ENCODE measurements around the gene DOK7. TPM values are rescaled to one million over a fixed set of nuclear protein-coding genes. Genes with fewer than 3 reads are reported as not detected.

Gene DOK7
- polyA plus RNA-seq, 1 donor (not counting 4 experiments of a cell fraction or from before 2014, with no cell fraction given) = 0.13 TPM

GRCh38 chr4:3512719-3513118 is 49.6 kb downstream of the DOK7 start:
- H3K27ac ChIP-seq (ENCODE audit: control insufficient read depth, insufficient read depth, low read length) = no peak overlapping the region
- dilution Hi-C loops (cut with MboI; ENCODE audit: extremely low pct_ligation_motif_present, low sequenced_read_pairs) = no loop called here
- no peaks in the 10 kb centered on the region for H3K4me1 ChIP-seq (ENCODE audit: control insufficient read depth, extremely low read depth, insufficient read depth, low read length)
- H4K20me1 ChIP-seq (ENCODE audit: control insufficient read depth, extremely low read depth, insufficient read depth, low read length) = peaks cover 10% of the 10 kb centered on the region
- H3K9me1 ChIP-seq (ENCODE audit: control insufficient read depth, extremely low read depth, insufficient read depth, low read length) = no peaks in the 10 kb centered on the region
- no peak overlapping the region for H3K9ac ChIP-seq (ENCODE audit: control insufficient read depth, extremely low read depth, insufficient read depth, low read length)
- H3K79me2 ChIP-seq (ENCODE audit: control insufficient read depth, insufficient read depth, low read length) = peaks cover 4% of the 10 kb centered on the region
- no peaks in the 10 kb centered on the region for H3K9me3 ChIP-seq (ENCODE audit: control insufficient read depth, low read depth, low read length)
- peaks cover 30 to 32% of the 10 kb centered on the region in 2 experiments for H3K36me3 ChIP-seq (ENCODE audit: control insufficient read depth in 2 of 2, extremely low read depth in 1 of 2, insufficient read depth in 2 of 2, low read length in 2 of 2)
- no peak for FAIRE-seq
- H3K4me2 ChIP-seq (ENCODE audit: control insufficient read depth, extremely low read depth, insufficient read depth, low read depth, low read length) = no peak overlapping the region
- no peak for DNase-seq (ENCODE audit: low read depth, low spot score)
- no peak for TF ChIP-seq EZH2 (IDR thresholded peaks at IDR 0.05; ENCODE audit: low read length)
- TF ChIP-seq CTCF (optimal IDR thresholded peaks at IDR 0.05 in 1 of 3, IDR thresholded peaks at IDR 0.05 in 1 of 3, conservative IDR thresholded peaks at IDR 0.05 in 1 of 3; ENCODE audit: extremely low read depth in 1 of 3, insufficient read depth in 2 of 3, low read length in 3 of 3) = no peak
- H3K4me3 ChIP-seq (ENCODE audit: control insufficient read depth in 2 of 3, extremely low read depth in 1 of 3, insufficient read depth in 2 of 3, low read depth in 1 of 3, low read length in 3 of 3) = no peak overlapping the region
- H2AFZ ChIP-seq (ENCODE audit: control insufficient read depth, low read length) = no peak overlapping the region
- H3K27me3 ChIP-seq (ENCODE audit: control insufficient read depth, extremely low read depth, insufficient read depth, low read length) = no peaks in the 10 kb centered on the region

- Histone ChIP-seq H3K4me1 (ENCODE audit: control insufficient read depth, extremely low read depth, insufficient read depth, low read length) (no peaks in the 10 kb centered on the region), H3K27ac (ENCODE audit: control insufficient read depth, insufficient read depth, low read length) (no peak overlapping the region), H3K9me3 (ENCODE audit: control insufficient read depth, low read depth, low read length) (no peaks in the 10 kb centered on the region), H3K4me3 (ENCODE audit: control insufficient read depth in 2 of 3, extremely low read depth in 1 of 3, insufficient read depth in 2 of 3, low read depth in 1 of 3, low read length in 3 of 3) (no peak overlapping the region), H3K27me3 (ENCODE audit: control insufficient read depth, extremely low read depth, insufficient read depth, low read length) (no peaks in the 10 kb centered on the region), H3K9me1 (ENCODE audit: control insufficient read depth, extremely low read depth, insufficient read depth, low read length) (no peaks in the 10 kb centered on the region), H3K4me2 (ENCODE audit: control insufficient read depth, extremely low read depth, insufficient read depth, low read depth, low read length) (no peak overlapping the region), H3K36me3 (ENCODE audit: control insufficient read depth in 2 of 2, extremely low read depth in 1 of 2, insufficient read depth in 2 of 2, low read length in 2 of 2) (peaks cover 25 to 29% of the 10 kb centered on the region in 2 experiments), H3K9ac (ENCODE audit: control insufficient read depth, extremely low read depth, insufficient read depth, low read length) (no peak overlapping the region), H4K20me1 (ENCODE audit: control insufficient read depth, extremely low read depth, insufficient read depth, low read length) (peaks cover 6% of the 10 kb centered on the region), H2AFZ (ENCODE audit: control insufficient read depth, low read length) (no peak overlapping the region), H3K79me2 (ENCODE audit: control insufficient read depth, insufficient read depth, low read length) (peaks cover 2% of the 10 kb centered on the region)
- DNase-seq (ENCODE audit: low read depth, low spot score) (no peak), FAIRE-seq (no peak)
- no peak for TF ChIP-seq EZH2 (IDR thresholded peaks at IDR 0.05; ENCODE audit: low read length)
- no peak for TF ChIP-seq CTCF (optimal IDR thresholded peaks at IDR 0.05 in 1 of 3, IDR thresholded peaks at IDR 0.05 in 1 of 3, conservative IDR thresholded peaks at IDR 0.05 in 1 of 3; ENCODE audit: extremely low read depth in 1 of 3, insufficient read depth in 2 of 3, low read length in 3 of 3)
- dilution Hi-C loops (cut with MboI; ENCODE audit: extremely low pct_ligation_motif_present, low sequenced_read_pairs) = no loop called here
Observed at GRCh38 chr4:3513807-3514206, 50.7 kb downstream of the DOK7 start.
